ENCODE data around the gene NRXN2.

DNA sequence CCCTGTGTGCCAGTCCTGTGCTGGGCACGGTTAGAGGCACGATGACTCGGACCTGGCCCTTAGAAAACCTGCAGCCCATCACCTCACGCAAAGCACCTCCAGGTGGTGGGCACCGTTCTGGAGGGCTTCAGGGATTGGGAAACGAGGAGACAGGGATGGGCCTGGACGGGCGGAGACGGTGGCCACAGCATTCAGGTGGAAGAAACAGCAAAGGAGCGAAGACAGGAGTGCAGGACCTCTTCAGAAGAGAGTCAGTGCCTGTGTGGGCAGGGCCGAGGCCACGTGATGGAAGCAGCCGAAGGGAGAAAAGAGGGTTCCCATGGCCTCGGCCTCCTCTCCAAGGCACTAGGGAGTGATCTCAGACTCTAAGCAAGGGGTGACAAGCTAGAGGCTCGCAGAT, 140.1 kb downstream of the NRXN2 start:
- TF ChIP-seq, protein P1, sequence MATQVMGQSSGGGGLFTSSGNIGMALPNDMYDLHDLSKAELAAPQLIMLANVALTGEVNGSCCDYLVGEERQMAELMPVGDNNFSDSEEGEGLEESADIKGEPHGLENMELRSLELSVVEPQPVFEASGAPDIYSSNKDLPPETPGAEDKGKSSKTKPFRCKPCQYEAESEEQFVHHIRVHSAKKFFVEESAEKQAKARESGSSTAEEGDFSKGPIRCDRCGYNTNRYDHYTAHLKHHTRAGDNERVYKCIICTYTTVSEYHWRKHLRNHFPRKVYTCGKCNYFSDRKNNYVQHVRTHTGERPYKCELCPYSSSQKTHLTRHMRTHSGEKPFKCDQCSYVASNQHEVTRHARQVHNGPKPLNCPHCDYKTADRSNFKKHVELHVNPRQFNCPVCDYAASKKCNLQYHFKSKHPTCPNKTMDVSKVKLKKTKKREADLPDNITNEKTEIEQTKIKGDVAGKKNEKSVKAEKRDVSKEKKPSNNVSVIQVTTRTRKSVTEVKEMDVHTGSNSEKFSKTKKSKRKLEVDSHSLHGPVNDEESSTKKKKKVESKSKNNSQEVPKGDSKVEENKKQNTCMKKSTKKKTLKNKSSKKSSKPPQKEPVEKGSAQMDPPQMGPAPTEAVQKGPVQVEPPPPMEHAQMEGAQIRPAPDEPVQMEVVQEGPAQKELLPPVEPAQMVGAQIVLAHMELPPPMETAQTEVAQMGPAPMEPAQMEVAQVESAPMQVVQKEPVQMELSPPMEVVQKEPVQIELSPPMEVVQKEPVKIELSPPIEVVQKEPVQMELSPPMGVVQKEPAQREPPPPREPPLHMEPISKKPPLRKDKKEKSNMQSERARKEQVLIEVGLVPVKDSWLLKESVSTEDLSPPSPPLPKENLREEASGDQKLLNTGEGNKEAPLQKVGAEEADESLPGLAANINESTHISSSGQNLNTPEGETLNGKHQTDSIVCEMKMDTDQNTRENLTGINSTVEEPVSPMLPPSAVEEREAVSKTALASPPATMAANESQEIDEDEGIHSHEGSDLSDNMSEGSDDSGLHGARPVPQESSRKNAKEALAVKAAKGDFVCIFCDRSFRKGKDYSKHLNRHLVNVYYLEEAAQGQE (IDR thresholded peaks at IDR 0.05): no peak
- TF ChIP-seq, protein P2, sequence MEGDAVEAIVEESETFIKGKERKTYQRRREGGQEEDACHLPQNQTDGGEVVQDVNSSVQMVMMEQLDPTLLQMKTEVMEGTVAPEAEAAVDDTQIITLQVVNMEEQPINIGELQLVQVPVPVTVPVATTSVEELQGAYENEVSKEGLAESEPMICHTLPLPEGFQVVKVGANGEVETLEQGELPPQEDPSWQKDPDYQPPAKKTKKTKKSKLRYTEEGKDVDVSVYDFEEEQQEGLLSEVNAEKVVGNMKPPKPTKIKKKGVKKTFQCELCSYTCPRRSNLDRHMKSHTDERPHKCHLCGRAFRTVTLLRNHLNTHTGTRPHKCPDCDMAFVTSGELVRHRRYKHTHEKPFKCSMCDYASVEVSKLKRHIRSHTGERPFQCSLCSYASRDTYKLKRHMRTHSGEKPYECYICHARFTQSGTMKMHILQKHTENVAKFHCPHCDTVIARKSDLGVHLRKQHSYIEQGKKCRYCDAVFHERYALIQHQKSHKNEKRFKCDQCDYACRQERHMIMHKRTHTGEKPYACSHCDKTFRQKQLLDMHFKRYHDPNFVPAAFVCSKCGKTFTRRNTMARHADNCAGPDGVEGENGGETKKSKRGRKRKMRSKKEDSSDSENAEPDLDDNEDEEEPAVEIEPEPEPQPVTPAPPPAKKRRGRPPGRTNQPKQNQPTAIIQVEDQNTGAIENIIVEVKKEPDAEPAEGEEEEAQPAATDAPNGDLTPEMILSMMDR (IDR thresholded peaks at IDR 0.05; ENCODE audit: low read depth, low read length, missing input control): no peak
- TF ChIP-seq EGR1 (IDR thresholded peaks at IDR 0.05; ENCODE audit: low read depth in 2 of 2) (no peak), RAD21 (IDR thresholded peaks at IDR 0.05) (no peak), JUND (IDR thresholded peaks at IDR 0.05) (no peak), HNF4G (IDR thresholded peaks at IDR 0.05) (no peak), RXRA (IDR thresholded peaks at IDR 0.05) (no peak), YY1 (IDR thresholded peaks at IDR 0.05) (no peak), HNF4A (conservative IDR thresholded peaks at IDR 0.05) (no peak)
- TF ChIP-seq, protein P3, sequence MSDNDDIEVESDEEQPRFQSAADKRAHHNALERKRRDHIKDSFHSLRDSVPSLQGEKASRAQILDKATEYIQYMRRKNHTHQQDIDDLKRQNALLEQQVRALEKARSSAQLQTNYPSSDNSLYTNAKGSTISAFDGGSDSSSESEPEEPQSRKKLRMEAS (IDR thresholded peaks at IDR 0.05): no peak
- TF ChIP-seq, protein P4, sequence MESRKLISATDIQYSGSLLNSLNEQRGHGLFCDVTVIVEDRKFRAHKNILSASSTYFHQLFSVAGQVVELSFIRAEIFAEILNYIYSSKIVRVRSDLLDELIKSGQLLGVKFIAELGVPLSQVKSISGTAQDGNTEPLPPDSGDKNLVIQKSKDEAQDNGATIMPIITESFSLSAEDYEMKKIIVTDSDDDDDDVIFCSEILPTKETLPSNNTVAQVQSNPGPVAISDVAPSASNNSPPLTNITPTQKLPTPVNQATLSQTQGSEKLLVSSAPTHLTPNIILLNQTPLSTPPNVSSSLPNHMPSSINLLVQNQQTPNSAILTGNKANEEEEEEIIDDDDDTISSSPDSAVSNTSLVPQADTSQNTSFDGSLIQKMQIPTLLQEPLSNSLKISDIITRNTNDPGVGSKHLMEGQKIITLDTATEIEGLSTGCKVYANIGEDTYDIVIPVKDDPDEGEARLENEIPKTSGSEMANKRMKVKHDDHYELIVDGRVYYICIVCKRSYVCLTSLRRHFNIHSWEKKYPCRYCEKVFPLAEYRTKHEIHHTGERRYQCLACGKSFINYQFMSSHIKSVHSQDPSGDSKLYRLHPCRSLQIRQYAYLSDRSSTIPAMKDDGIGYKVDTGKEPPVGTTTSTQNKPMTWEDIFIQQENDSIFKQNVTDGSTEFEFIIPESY (IDR thresholded peaks at IDR 0.05): no peak

All from liver (tissue), 3 donors.